Iris pigment epithelial cell (primary cell): ENCODE measurements around the gene FAM110D.

ENCODE experiments used
- DNase-seq: peaks from one replicate; pipeline ENCODE4 v3.0.0-alpha.2; 2011; ENCODE audit warnings: low read depth

The FAM110D gene

GRCh38 chr1:26163684-26164035 is 4.8 kb downstream of the FAM110D start:
- DNase-seq = no peak

GRCh38 chr1:26164036-26164860 is 5.4 kb downstream of the FAM110D start:
- no peak for DNase-seq

GRCh38 chr1:26164861-26165842 is 6.3 kb downstream of the FAM110D start:
- DNase-seq = no peak

DNA sequence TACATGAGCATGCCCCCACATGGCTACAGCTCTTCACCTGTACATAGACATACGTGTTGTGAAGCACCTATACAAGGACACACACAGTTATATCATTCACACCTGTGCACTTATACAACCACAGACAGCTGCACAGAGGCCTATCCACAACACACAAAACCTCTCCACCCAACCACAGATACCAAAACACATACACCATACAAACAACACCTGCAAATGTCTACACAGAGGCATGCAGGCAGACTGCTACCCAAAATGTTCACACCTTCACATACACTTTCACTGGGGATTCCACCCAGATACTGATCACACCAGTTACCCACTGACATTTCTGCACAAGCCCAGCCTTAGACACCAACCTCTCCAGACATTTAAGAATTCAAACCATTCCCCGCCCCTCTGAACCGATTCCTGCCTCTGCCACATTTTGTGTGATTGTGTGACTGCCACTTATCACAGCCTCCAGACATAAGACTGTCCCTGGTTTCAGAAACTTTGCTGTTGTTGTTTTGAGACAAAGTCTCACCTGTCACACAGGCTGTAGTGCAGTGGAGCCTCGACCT is 7.9 kb downstream of the FAM110D start:
- DNase-seq = no peak

GRCh38 chr1:26168410-26169197 is 9.7 kb downstream of the FAM110D start, which contains the start of gene C1orf232:
Gene C1orf232 (minus strand): TSS chr1:26168963. CDS start chr1:26168499, 464 bp downstream.
- DNase-seq = no peak

DNA sequence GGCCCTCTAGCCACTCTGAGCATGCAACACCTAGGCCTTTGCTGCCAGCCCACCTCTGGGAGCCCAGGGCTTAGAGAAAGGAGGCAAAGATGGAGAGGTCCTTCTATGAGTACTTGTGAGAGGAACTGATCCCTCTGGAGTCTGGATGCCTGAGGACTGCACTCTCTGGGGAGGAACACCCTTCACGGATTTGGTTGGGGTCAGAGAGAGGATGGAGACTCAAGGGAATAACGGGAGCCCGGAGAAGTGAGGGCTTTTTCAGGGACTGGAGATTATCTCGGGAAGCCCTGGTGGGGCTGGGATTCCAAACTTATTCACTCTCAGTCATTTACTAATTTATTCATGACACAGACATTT is 10.3 kb downstream of the FAM110D start:
- no peak for DNase-seq

DNA sequence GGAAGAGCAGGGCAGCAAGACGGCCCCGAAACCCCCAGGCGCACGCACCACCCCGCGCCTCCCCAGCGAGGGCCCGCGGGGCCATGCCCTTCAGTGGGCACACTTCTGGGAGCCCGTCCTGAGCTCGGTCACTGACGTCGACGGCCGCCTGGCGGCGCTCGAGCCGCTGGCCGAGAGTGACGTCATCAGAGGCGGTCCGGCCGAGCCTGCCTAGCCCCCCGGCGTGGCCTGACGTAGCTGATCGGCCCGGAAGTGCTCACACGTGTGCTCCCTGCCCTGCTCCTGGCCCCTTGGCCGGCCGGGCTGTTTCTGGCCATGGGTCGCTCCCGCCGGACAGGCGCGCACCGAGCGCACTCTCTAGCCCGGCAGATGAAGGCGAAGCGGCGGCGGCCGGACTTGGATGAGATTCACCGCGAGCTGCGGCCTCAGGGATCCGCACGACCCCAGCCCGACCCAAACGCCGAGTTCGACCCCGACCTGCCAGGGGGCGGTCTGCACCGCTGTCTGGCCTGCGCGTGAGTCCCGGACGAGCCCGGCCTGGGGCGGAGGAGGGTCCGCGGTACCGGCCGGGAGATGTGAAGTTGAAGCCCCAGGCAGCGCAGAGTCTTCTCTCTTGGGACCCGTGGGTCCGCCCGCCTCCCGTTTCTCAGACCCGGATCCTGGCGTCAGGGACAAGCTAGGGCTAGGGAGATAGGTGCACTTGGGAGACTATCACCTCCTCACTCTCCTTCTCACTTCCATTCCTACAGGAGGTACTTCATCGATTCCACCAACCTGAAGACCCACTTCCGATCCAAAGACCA is 11.0 kb downstream of the FAM110D start, which contains the start of gene ZNF593:
Gene ZNF593 (plus strand): TSS at position 240 of the 803 bp plus-strand sequence. CDS start 76 bp downstream, at position 316.
- peak; percentile 88 for DNase-seq

DNA sequence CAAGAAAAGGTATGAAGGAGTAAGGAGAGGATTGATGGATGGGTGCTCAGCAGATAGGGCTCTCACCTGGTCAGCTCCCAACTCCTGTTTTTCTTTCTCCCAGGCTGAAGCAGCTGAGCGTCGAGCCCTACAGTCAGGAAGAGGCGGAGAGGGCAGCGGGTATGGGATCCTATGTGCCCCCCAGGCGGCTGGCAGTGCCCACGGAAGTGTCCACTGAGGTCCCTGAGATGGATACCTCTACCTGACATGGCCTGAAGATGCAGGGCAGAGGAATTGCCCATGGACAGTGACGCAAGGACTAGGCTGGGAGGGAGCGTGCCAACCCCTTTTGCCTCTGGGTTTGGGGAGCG is 11.6 kb downstream of the FAM110D start:
- DNase-seq = no peak

DNA sequence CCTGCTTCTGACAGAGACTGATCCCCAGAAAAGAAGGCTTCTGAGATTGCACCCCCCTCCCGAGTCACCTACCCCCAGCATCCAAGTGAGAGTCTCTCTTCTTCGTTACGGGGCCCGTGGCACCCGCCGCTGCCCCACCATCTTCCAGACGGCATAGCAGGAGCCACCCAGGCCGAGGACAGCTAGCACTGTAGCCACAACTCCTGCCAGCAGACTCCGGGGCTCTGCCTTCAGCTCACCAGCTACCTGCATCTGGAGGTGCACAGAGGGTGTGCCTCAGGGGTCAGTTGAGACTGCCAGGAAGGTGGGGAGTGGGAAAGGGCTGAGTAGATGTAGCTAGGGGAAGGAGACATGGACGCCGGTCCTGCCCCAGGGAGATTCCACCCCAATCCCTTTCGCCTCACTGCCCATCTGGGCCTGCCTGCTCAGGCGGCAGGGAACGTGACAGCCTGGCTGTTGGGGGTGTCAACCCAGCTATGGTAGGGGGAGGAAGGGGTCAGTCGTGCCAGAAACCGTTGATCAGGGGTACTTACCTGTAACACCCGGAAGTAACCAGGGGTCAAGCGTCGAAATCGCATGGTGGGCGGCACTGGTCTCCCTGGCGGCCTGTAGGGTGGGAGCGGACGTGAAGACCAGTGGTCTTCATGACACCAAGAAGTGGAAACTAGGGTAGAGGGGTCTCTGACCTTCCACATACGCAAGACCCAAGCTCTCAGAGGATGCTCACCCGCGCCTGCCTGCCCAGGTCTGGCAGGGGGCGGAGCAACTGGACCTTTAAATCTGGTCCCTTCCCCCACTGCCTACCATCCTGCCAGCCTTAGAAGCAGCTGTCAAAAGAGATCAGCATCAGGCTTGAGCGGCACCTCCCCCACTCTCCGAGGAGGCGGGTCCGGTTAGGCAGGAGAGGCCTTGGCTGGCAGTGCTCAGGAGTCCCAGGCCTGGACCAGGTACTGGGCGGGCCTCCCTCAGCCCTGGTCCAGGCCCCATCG is 12.5 kb downstream of the FAM110D start, which contains the start of gene ZNF593OS:
Gene ZNF593OS (minus strand): TSS at position 749 of the 989 bp plus-strand sequence. CDS start 171 bp downstream, at position 578.
- no peak for DNase-seq

GRCh38 chr1:26175346-26175745 is 16.5 kb downstream of the FAM110D start:
- no peak for DNase-seq

DNA sequence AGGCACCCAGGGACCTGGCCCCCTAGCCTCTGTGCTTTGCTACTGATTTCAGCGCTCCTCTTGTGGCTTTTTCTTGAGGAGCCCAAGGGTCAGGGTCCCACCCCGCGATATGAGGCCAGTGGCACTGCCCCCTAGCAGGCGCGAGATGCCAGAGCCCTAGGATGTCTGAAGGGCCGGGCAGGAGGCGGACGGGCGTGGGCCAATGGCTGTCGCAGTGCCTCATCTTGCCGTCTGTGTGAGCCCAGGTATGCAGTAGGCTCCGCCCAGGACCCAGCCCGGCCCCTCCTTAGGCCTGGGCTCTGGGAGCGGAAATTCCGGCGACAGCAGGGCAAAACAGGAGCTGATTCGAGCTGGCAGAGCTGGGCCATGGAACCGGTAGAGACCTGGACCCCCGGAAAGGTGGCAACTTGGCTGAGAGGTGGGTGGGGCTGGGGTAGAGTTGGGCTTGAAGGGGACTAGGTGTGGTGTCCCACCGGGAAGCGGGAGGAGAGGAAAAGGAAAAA is 18.4 kb downstream of the FAM110D start, which contains the start of gene CNKSR1:
Gene CNKSR1 (plus strand): TSS at position 310 of the 503 bp plus-strand sequence. CDS start 57 bp downstream, at position 367.
- DNase-seq = no peak

DNA sequence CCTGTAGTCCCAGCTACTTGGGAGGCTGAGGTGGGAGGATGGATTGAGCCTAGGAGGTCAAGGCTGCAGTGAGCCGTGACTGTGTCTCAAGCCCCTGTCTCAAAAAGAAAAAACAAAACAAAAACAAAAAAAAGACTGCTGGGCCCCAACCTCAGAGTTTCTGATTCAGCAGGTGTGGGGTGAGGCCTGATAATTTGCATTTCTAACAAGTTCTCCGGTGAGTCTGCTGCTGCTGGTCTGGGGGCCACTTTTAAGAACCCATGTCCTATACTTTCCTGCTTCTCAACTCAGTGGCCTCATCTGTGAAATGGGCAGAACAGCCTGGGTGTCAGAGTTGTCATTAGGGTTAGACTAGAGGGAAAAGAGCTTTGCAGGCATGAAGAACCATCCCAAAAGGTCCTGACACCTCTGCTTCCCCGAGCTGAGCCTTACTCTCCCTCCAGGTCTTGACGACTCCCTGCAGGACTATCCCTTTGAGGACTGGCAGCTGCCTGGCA is 21.2 kb downstream of the FAM110D start:
- no peak for DNase-seq

DNA sequence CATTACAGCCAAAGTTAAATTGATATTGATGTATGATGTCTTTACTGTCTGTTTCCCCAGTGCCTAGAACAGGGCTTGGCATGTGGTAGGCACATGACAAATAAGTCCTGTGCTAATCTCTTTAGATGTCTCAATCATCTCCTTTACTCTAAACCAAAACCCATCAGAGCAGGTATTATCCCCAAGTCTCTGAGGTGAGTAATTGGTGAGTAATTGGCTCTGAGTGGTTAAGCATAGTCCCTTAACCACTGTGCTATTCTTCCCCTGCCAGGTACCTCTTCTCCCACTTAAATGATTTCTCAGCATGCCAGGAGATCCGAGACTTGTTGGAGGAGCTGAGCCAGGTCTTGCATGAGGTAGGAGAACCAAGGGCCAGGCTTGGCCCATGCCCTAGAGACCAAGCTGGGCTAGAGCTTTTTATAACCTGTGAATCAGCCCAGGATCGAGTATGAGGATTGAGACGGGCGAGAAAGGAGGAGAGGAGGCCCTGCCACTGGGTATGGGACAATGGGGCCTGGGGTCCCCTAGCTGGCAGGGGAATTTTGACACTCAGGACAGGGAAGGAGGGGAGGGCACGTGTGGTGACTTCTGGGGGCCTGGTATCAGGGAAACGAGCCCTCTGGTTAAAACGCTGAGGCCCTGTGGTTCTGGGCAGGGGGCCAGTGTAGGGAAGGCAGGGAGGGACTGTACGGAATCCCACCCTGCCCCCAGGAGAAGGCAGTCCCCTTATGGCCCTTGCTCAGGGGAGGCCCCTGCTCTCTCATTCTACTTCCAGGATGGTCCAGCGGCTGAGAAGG is 22.9 kb downstream of the FAM110D start:
- DNase-seq = no peak

- DNase-seq = no peak
Observed at GRCh38 chr1:26182383-26182696, 23.5 kb downstream of the FAM110D start.

DNA sequence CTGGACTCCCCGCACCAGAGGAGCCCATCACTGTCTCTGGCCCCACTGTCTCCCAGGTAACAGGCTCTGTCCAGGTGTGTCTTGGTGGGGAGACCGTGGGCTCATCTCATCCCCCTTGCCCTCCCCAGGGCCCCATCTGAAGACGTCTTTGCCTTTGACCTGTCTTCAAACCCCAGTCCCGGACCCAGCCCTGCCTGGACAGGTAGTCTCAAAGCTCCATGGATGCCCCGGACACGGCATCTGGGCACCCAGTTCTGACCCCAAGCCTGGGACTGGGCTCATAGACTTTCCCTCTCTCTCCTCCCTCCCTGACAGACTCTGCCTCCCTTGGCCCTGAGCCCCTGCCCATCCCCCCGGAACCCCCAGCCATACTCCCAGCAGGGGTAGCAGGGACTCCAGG is 25.2 kb downstream of the FAM110D start:
- DNase-seq = no peak

DNA sequence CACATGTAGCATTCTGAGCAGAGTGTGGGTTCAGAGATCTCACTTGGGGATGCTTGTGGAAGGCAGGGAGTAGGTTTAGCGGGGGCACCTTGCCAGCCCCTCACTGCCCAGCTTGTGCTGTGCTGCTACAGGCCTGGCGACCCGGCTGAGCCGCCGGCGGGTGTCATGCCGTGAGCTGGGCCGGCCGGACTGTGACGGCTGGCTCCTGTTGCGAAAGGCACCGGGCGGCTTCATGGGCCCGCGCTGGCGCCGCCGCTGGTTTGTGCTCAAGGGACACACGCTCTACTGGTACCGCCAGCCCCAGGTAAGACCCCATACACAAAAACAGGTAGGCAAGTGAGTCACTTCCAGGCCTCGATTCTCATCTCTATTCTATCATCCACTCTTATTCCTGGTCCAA is 26.0 kb downstream of the FAM110D start:
- no peak for DNase-seq

DNA sequence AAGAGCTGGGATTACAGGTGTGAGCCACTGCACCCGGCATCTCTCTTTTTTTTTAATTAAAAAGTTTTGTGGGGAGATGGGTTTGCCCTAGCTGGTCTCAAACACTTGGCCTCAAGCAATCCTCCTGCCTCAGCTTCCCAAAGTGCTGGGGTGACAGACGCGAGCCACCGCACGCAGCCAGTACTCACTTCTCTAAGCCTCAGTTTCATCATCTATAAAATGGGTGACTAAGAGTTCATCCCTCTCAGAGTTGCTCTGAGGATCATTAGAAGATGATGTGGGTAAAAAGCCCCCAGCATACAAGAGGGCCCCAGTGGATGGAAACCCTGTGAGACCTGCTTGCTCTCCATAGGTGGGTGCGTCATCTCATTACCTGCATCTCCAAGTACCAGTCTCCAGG is 29.0 kb downstream of the FAM110D start:
- no peak for DNase-seq

DNA sequence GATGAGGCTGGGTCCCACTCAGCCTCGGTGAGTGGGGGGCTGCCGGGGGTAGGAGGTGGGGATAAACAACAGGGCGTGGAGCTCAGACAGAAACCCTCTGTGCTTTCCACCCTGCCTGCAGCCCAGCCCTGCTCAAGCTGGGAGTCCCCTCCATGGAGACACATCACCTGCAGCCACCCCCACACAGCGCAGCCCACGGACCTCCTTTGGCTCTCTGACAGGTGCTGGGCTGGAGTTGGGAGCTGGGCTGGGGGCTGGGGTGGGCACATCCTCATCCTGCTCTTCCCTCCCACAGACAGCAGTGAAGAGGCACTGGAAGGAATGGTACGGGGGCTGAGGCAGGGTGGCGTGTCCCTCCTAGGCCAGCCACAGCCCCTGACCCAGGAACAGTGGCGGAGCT is 29.6 kb downstream of the FAM110D start:
- DNase-seq = no peak
